AG10803 (cell line): ENCODE results near the gene ZNF281.

Experiments used
- DNase-seq: peaks from one replicate; pipeline ENCODE4 v3.0.0; 2010; ENCODE audit warnings: low read depth
- H3K4me3 ChIP-seq: 2 replicates; pipeline ENCODE4 v1.5.1; 2011; ENCODE audit warnings: mild to moderate bottlenecking, low read length, control low read depth
- CTCF ChIP-seq: conservative IDR thresholded peaks from 2 replicates; pipeline ENCODE4 v1.5.1; 2011; ENCODE audit warnings: mild to moderate bottlenecking, low read length, control low read depth, inconsistent platforms

Gene ZNF281

DNA sequence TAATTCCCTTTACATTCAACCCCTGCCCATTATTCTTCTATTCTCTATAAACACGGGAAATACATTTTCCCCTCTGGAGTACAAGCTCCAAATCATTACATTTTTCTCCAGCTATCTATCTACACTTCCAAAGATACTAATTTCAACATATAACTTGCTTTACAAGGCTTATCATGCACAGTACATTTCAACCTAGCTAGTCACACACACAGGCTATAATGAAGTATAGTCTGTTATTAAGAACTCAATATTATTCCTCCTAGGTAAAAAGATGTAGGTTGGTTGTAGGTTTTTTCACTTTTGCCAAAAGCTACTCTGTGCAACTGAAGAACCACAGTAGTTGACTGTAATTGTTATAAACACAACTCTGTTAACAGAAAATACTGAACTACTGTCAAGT lies 8.1 kb downstream of the ZNF281 start:
- no peak for TF ChIP-seq CTCF
- H3K4me3 ChIP-seq, result no peak overlapping the region
- no peak for DNase-seq

DNA sequence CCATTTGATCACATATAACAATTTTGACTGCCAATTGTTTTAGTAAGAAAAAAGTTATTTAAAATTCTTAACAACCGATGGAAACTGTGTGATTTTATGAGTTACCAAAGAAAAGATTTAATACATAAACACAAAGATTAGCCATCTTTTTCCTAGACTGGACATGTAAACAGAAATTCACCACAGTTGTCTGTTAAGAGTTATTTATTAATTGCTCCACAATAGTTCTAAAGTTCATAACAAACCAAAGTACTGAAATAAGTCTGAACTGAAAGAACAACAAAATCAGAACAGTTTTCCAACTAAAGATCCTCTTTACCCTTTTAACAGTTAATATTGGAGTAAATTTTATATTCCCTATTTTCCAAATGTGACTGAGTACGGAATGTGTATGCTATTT lies 8.6 kb downstream of the ZNF281 start:
- no peak for TF ChIP-seq CTCF
- DNase-seq, result no peak
- no peak overlapping the region for H3K4me3 ChIP-seq

DNA sequence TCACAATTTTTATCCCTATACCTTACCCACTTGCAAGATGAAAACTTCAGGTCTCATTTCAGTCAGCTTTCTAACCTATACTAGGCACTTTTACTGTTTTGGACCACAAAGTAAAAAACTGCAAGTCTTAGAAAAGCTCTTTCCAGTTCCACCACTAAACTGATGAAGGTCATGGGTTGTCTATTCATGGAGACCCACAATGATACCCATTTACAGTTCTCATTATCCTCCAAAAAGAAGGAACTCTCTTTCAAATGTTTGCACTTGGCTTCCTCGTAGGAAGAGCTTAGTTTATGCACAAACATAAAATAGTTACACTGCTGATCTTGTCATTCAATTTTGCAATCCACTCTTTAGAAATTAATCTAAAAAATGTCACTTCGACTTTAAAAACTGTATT lies 9.3 kb downstream of the ZNF281 start:
- H3K4me3 ChIP-seq, result no peak overlapping the region
- DNase-seq, result no peak
- TF ChIP-seq CTCF, result no peak

DNA sequence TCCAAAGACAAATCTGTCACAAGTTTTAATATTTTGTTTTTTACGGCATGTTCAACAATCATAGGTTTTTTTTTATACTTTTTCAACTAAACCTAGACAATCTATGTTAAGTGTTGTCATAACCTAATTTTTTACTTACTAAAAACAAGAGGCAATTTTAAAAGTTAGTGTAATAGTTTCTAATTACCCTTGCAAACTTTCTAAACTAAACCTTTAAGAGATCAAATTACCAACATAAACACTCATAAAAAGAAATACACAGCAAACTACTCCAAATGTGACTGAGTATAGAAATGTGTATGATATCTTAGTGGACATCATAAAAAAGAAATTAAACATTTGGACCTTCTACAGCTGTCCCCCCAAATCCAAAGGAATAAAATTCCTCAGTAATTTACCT lies 10.0 kb downstream of the ZNF281 start:
- no peak overlapping the region for H3K4me3 ChIP-seq

GRCh38 chr1:200398373-200398772 lies 11.5 kb downstream of the ZNF281 start:
- no peak for TF ChIP-seq CTCF
- no peak for DNase-seq
- no peak overlapping the region for H3K4me3 ChIP-seq

More for the DNA sequence above, 10.0 kb downstream of the ZNF281 start:
- no peak for DNase-seq
- no peak for TF ChIP-seq CTCF

GRCh38 chr1:200392625-200393185 lies 17.1 kb downstream of the ZNF281 start:
- no peak for DNase-seq
- no peak for TF ChIP-seq CTCF
- H3K4me3 ChIP-seq, result no peak overlapping the region

- no peak for DNase-seq
- H3K4me3 ChIP-seq, result no peak overlapping the region
- no peak for TF ChIP-seq CTCF
These were observed 18.1 kb downstream of the ZNF281 start for GRCh38 chr1:200391747-200392146.
